Measurements from ENCODE around the gene SSNA1. TPM values are rescaled to one million over a fixed set of nuclear protein-coding genes. Genes with fewer than 3 reads are reported as not detected.

Gene SSNA1
- total RNA-seq, 4 donors from 2014 or later = 37.3 to 73.9 (median 53.5) TPM

GRCh38 chr9:137212520-137212919 is 24.0 kb downstream of the SSNA1 start:
- Histone ChIP-seq H3K36me3 (peaks cover 0 to 65% (median 0%) of the 10 kb centered on the region in 3 donors), H3K4me3 (no peak overlapping the region), H3K27ac (no peak overlapping the region), H3K9me3 (no peaks in the 10 kb centered on the region), H3K4me1 (peaks cover 0 to 9% (median 4%) of the 10 kb centered on the region in 4 donors), H3K27me3 (no peaks in the 10 kb centered on the region)
- WGBS, 2 donors = 71 to 87% methylated on average over 17 to 21 of the region's 21 CpGs
- TF ChIP-seq CTCF (IDR thresholded peaks at IDR 0.05) = no peak
- no peak for TF ChIP-seq POLR2A (IDR thresholded peaks at IDR 0.05)
- no peak for TF ChIP-seq EP300 (IDR thresholded peaks at IDR 0.05)
- DNase-seq (ENCODE audit: low spot score in 2 of 2) = no peak

- WGBS, 2 donors = 80 to 87% methylated on average over 33 to 43 of the region's 49 CpGs
- no peak for DNase-seq (ENCODE audit: low spot score in 2 of 2)
- no peak for TF ChIP-seq CTCF (IDR thresholded peaks at IDR 0.05)
- no peak for TF ChIP-seq POLR2A (IDR thresholded peaks at IDR 0.05)
- TF ChIP-seq EP300 (IDR thresholded peaks at IDR 0.05) = no peak
- H3K9me3 ChIP-seq = no peaks in the 10 kb centered on the region
- H3K27me3 ChIP-seq = no peaks in the 10 kb centered on the region
- H3K27ac ChIP-seq = peak overlapping the region in 1 of 4 donors; percentile 24
- no peak overlapping the region for H3K4me3 ChIP-seq
- peaks cover 0 to 59% (median 0%) of the 10 kb centered on the region in 3 donors for H3K36me3 ChIP-seq
- peaks cover 0 to 18% (median 10%) of the 10 kb centered on the region in 4 donors for H3K4me1 ChIP-seq
These were observed 24.9 kb downstream of the SSNA1 start for GRCh38 chr9:137213160-137214060.

- Histone ChIP-seq H3K27ac (no peak overlapping the region), H3K4me1 (peaks cover 0 to 30% (median 13%) of the 10 kb centered on the region in 4 donors), H3K9me3 (no peaks in the 10 kb centered on the region), H3K36me3 (peaks cover 0 to 50% (median 0%) of the 10 kb centered on the region in 3 donors), H3K27me3 (no peaks in the 10 kb centered on the region), H3K4me3 (no peak overlapping the region)
- 92 to 95% methylated on average over 15 to 17 of the region's 19 CpGs for WGBS, 2 donors
- DNase-seq (ENCODE audit: low spot score in 2 of 2) = no peak
- TF ChIP-seq EP300 (IDR thresholded peaks at IDR 0.05) (no peak), POLR2A (IDR thresholded peaks at IDR 0.05) (no peak), CTCF (IDR thresholded peaks at IDR 0.05) (no peak)
These were observed 26.1 kb downstream of the SSNA1 start for GRCh38 chr9:137214620-137215019.

- Histone ChIP-seq H3K36me3 (peaks cover 0 to 43% (median 0%) of the 10 kb centered on the region in 3 donors), H3K27ac (peak overlapping the region in 1 of 4 donors; percentile 80), H3K4me3 (no peak overlapping the region), H3K9me3 (no peaks in the 10 kb centered on the region), H3K4me1 (peaks cover 0 to 37% (median 13%) of the 10 kb centered on the region in 4 donors), H3K27me3 (no peaks in the 10 kb centered on the region)
- WGBS, 2 donors = 91 to 98% methylated on average over 20 to 21 of the region's 22 CpGs
- no peak for DNase-seq (ENCODE audit: low spot score in 2 of 2)
- no peak for TF ChIP-seq CTCF (IDR thresholded peaks at IDR 0.05)
These were observed 26.9 kb downstream of the SSNA1 start for GRCh38 chr9:137215196-137215986.

Data from tibial nerve (tissue), 4 donors.